Activated B cell treated with CpG ODN at 0.5 μM for 24 hours (primary cell): Measurements from ENCODE around the gene PDE4B. TPM values are rescaled to one million over a fixed set of nuclear protein-coding genes. Genes with fewer than 3 reads are reported as not detected.

ENCODE experiments used
- ATAC-seq: fragments of 200-7000 bp; cut with Tn5 transposase; one replicate; pipeline ENCODE4 v1.10.0; 2021; ENCODE audit warnings: low read depth, mild to moderate bottlenecking, moderate library complexity
- CTCF ChIA-PET: fragments of 350-600 bp; sonication (Branson Sonifier 250); formaldehyde crosslinking; loops from one replicate; lab custom pipeline; 2021; ENCODE audit warnings: antibody characterized with exemption; lab: Charles Lee
- POLR2A ChIA-PET: fragments of 350-600 bp; sonication (Branson Sonifier 250); formaldehyde crosslinking; loops from one replicate; lab custom pipeline; 2021; ENCODE audit warnings: antibody characterized with exemption; lab: Charles Lee
- DNase-seq: peaks from one replicate; pipeline ENCODE4 v3.0.0; 2022
- H3K27ac Mint-ChIP-seq: one replicate; pipeline ENCODE4 v1.8.0; 2020; ENCODE audit warnings: mixed read lengths
- H3K27me3 Mint-ChIP-seq: one replicate; pipeline ENCODE4 v1.8.0; 2021; ENCODE audit warnings: mixed read lengths
- H3K36me3 Mint-ChIP-seq: one replicate; pipeline ENCODE4 v1.8.0; 2021; ENCODE audit warnings: low read depth, mixed read lengths
- H3K4me1 Mint-ChIP-seq: one replicate; pipeline ENCODE4 v1.8.0; 2021; ENCODE audit warnings: mixed read lengths
- H3K4me3 Mint-ChIP-seq: one replicate; pipeline ENCODE4 v1.8.0; 2020; ENCODE audit warnings: mild to moderate bottlenecking, mixed read lengths
- H3K9me3 Mint-ChIP-seq: one replicate; pipeline ENCODE4 v1.8.0; 2020; ENCODE audit warnings: mixed read lengths
- intact Hi-C: fragments of 100-400 bp; cut with micrococcal nuclease; formaldehyde crosslinking; loops from one replicate; pipeline ENCODE4 v1.15.1; 2024
- total RNA-seq: library from RNA; stranded (reverse); gene quantifications from 2 replicates; pipeline ENCODE4 v1.2.3, GENCODE V29; 2022
- TF ChIP-seq, protein P1 (sequence below): fragments of 200-600 bp; IDR thresholded peaks from one replicate; pipeline ENCODE4 v1.8.0; 2022; ENCODE audit warnings: antibody characterized with exemption, mild to moderate bottlenecking

The PDE4B gene
- total RNA-seq, 1 donor from 2014 or later: 84.1 TPM

DNA sequence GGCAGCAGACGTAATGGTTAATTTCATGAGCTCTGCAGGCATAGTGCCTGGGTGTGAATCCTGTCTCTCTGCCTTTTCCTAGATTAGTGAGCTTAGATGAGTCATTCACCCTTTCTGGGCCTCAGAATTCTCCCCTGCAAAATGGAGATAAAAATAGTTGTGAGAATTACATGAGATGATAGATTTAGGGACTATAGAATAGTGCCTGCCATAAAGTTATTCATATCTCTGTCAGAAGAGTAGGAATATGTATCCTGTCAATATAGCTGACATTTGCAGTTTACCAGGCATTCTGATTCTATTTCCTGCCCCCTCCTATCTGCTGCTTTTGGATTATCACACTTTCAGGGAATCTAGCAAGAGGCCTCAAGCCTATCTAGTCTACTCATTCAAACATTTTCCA, 112.0 kb downstream of the PDE4B start:
- no peak overlapping the region for H3K4me3 Mint-ChIP-seq
- H3K27ac Mint-ChIP-seq: no peak overlapping the region
- H3K27me3 Mint-ChIP-seq: peaks cover 5% of the 10 kb centered on the region
- TF ChIP-seq, protein P1, sequence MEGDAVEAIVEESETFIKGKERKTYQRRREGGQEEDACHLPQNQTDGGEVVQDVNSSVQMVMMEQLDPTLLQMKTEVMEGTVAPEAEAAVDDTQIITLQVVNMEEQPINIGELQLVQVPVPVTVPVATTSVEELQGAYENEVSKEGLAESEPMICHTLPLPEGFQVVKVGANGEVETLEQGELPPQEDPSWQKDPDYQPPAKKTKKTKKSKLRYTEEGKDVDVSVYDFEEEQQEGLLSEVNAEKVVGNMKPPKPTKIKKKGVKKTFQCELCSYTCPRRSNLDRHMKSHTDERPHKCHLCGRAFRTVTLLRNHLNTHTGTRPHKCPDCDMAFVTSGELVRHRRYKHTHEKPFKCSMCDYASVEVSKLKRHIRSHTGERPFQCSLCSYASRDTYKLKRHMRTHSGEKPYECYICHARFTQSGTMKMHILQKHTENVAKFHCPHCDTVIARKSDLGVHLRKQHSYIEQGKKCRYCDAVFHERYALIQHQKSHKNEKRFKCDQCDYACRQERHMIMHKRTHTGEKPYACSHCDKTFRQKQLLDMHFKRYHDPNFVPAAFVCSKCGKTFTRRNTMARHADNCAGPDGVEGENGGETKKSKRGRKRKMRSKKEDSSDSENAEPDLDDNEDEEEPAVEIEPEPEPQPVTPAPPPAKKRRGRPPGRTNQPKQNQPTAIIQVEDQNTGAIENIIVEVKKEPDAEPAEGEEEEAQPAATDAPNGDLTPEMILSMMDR: no peak
- H3K9me3 Mint-ChIP-seq: no peaks in the 10 kb centered on the region
- POLR2A ChIA-PET: no interaction called here
- DNase-seq (no peak), ATAC-seq (no peak)
- no peaks in the 10 kb centered on the region for H3K36me3 Mint-ChIP-seq
- CTCF ChIA-PET: no interaction called here
- H3K4me1 Mint-ChIP-seq: no peaks in the 10 kb centered on the region
- intact Hi-C loops: no loop called here

DNA sequence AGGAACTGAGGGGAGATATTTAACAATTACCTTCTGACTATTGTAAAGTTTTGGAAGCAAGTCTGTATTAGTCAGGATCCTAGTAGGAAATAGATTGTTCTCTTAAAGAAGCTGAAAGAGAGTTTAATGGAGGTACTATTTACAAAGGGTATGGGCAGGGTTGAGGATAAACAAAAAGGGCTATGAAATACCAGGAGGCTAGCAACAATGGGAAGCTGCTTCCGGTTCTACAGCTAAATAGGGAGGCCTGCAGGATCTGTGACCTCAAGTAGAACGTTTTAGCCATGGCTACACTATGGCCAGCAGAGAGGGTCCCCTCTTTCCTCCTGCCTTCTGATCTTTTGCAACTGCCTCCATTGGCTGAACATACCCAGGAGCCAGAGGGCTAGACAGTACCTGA, 117.7 kb downstream of the PDE4B start:
- Mint-ChIP-seq H3K27ac (no peak overlapping the region), H3K4me1 (no peaks in the 10 kb centered on the region), H3K9me3 (no peaks in the 10 kb centered on the region), H3K36me3 (no peaks in the 10 kb centered on the region), H3K27me3 (peaks cover 5% of the 10 kb centered on the region), H3K4me3 (no peak overlapping the region)
- DNase-seq: no peak
- intact Hi-C loops: no loop called here
- TF ChIP-seq, protein P1: no peak
- ChIA-PET POLR2A (no interaction called here), CTCF (no interaction called here)
- no peak for ATAC-seq

DNA sequence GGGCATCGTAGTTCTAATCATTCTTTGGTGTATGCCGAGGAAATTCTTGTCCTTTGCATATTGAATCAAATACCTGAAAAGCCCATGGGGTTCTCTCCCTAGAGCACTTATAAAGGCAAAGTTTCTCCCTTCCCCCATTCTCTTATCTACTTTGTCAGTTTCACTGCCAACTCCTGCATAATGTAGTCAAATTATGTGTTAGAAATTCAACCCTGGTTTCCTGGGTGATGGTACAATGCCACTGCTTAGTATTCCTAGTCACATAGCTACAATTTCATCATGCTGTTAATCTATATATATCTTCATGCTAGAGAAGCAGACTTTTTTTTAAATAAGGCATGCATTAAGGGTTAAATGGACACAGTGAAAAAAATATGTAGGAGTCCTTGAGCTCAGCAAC, 119.0 kb downstream of the PDE4B start:
- H3K36me3 Mint-ChIP-seq: no peaks in the 10 kb centered on the region
- POLR2A ChIA-PET: no interaction called here
- CTCF ChIA-PET: no interaction called here
- H3K4me3 Mint-ChIP-seq: no peak overlapping the region
- ATAC-seq: no peak
- intact Hi-C loops: no loop called here
- H3K4me1 Mint-ChIP-seq: no peaks in the 10 kb centered on the region
- H3K27ac Mint-ChIP-seq: no peak overlapping the region
- no peaks in the 10 kb centered on the region for H3K9me3 Mint-ChIP-seq
- TF ChIP-seq, protein P1: no peak
- H3K27me3 Mint-ChIP-seq: peaks cover 5% of the 10 kb centered on the region
- no peak for DNase-seq

DNA sequence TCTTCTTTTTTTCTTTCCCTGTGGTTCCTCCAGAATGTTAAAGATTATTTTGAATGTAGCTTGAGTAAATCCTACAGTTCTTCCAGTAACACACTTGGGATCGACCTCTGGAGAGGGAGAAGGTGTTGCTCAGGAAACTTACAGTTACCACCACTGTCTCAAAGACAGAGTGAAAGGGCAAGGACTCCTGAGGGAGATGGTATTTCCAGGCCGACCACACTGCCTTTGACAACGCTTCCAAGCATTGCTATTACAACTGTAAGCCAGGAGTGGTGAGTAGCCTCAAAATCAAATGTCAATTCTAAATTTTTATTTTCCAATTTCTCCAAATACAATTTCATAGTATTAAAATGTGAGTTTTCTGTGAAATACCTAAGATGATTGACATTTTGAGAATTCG, 125.9 kb downstream of the PDE4B start:
- Mint-ChIP-seq H3K27me3 (no peaks in the 10 kb centered on the region), H3K36me3 (no peaks in the 10 kb centered on the region), H3K27ac (no peak overlapping the region), H3K4me3 (no peak overlapping the region), H3K9me3 (no peaks in the 10 kb centered on the region), H3K4me1 (no peaks in the 10 kb centered on the region)
- intact Hi-C loops: no loop called here
- no peak for ATAC-seq
- TF ChIP-seq, protein P1: no peak
- CTCF ChIA-PET: no interaction called here
- no peak for DNase-seq
- POLR2A ChIA-PET: no interaction called here

DNA sequence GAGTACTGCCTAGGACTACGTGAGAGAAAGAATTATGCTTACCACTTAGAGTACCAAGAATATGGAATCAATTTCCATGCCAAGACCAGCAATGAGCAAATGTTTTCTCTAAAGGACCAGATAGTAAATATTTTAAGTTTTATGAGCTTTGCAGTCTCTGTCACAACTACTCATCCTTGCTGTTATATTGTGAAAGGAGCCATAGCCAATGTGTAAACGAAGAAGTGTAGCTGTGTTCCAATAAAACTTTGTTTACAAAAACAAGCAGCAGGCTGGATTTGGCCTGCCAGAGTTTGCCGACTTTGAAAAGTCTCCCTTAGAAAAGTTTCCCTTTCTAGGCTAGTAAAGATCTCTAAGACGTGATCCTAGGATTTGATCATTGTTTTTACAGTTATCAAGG, 128.8 kb downstream of the PDE4B start:
- Mint-ChIP-seq H3K9me3 (no peaks in the 10 kb centered on the region), H3K27ac (no peak overlapping the region), H3K4me3 (no peak overlapping the region), H3K36me3 (no peaks in the 10 kb centered on the region), H3K4me1 (no peaks in the 10 kb centered on the region), H3K27me3 (no peaks in the 10 kb centered on the region)
- POLR2A ChIA-PET: no interaction called here
- TF ChIP-seq, protein P1: no peak
- intact Hi-C loops: no loop called here
- CTCF ChIA-PET: no interaction called here
- DNase-seq (no peak), ATAC-seq (no peak)
